ENCODE measurements around the gene NR3C1.

NR3C1 gene

GRCh38 chr5:143262393-143263174 is 140.9 kb downstream of the NR3C1 start:
- Histone ChIP-seq H2AFZ (ENCODE audit: low read length) (no peak overlapping the region), H4K20me1 (ENCODE audit: insufficient read depth, low read length, poor library complexity, severe bottlenecking) (no peaks in the 10 kb centered on the region), H3F3A (ENCODE audit: low read depth) (no peaks in the 10 kb centered on the region), H3K9ac (ENCODE audit: low read depth, low read length, poor library complexity, severe bottlenecking) (no peak overlapping the region), H3K4me2 (ENCODE audit: low read depth, low read length, poor library complexity, severe bottlenecking) (no peak overlapping the region), H3K9me3 (ENCODE audit: insufficient read depth, low read depth, low read length) (0 out of 2 replicates have a peak, but pooled peaks cover 4% of the 10 kb centered on the region), H3K4me3 (ENCODE audit: low read length, poor library complexity, severe bottlenecking) (no peak overlapping the region), H3K79me2 (ENCODE audit: insufficient read depth, low read length) (no peaks in the 10 kb centered on the region), H3K9me2 (replicated peaks; ENCODE audit: low read depth, low read length) (no peaks in the 10 kb centered on the region), H3K27me3 (ENCODE audit: insufficient read depth, low read length, poor library complexity, severe bottlenecking) (no peaks in the 10 kb centered on the region), H3K36me3 (ENCODE audit: insufficient read depth, low read length) (no peaks in the 10 kb centered on the region), H3K4me1 (ENCODE audit: insufficient read depth, low read length, poor library complexity, severe bottlenecking) (no peaks in the 10 kb centered on the region)
- no peak for TF ChIP-seq EZH2phosphoT487 (IDR thresholded peaks at IDR 0.05; ENCODE audit: borderline replicate concordance)
- no peak for TF ChIP-seq CTCF (conservative IDR thresholded peaks at IDR 0.05; ENCODE audit: low read length)

- Histone ChIP-seq H3K9me2 (replicated peaks; ENCODE audit: low read depth, low read length) (no peaks in the 10 kb centered on the region), H2AFZ (ENCODE audit: low read length) (no peak overlapping the region), H3K27me3 (ENCODE audit: insufficient read depth, low read length, poor library complexity, severe bottlenecking) (no peaks in the 10 kb centered on the region), H3K4me3 (ENCODE audit: low read length, poor library complexity, severe bottlenecking) (no peak overlapping the region), H3K4me1 (ENCODE audit: insufficient read depth, low read length, poor library complexity, severe bottlenecking) (no peaks in the 10 kb centered on the region), H3K36me3 (ENCODE audit: insufficient read depth, low read length) (no peaks in the 10 kb centered on the region), H3K4me2 (ENCODE audit: low read depth, low read length, poor library complexity, severe bottlenecking) (no peak overlapping the region), H3K9me3 (ENCODE audit: insufficient read depth, low read depth, low read length) (0 out of 2 replicates have a peak, but pooled peaks cover 4% of the 10 kb centered on the region), H3K9ac (ENCODE audit: low read depth, low read length, poor library complexity, severe bottlenecking) (no peak overlapping the region), H3F3A (ENCODE audit: low read depth) (no peaks in the 10 kb centered on the region), H4K20me1 (ENCODE audit: insufficient read depth, low read length, poor library complexity, severe bottlenecking) (no peaks in the 10 kb centered on the region), H3K79me2 (ENCODE audit: insufficient read depth, low read length) (no peaks in the 10 kb centered on the region)
- TF ChIP-seq CTCF (conservative IDR thresholded peaks at IDR 0.05; ENCODE audit: low read length) (no peak), EZH2phosphoT487 (IDR thresholded peaks at IDR 0.05; ENCODE audit: borderline replicate concordance) (no peak)
Observed at GRCh38 chr5:143261748-143262392, 141.6 kb downstream of the NR3C1 start.

- Histone ChIP-seq H3K9me2 (replicated peaks; ENCODE audit: low read depth, low read length) (no peaks in the 10 kb centered on the region), H2AFZ (ENCODE audit: low read length) (no peak overlapping the region), H3K9ac (ENCODE audit: low read depth, low read length, poor library complexity, severe bottlenecking) (no peak overlapping the region), H3K27me3 (ENCODE audit: insufficient read depth, low read length, poor library complexity, severe bottlenecking) (no peaks in the 10 kb centered on the region), H3K4me3 (ENCODE audit: low read length, poor library complexity, severe bottlenecking) (no peak overlapping the region), H3K9me3 (ENCODE audit: insufficient read depth, low read depth, low read length) (no peaks in the 10 kb centered on the region), H4K20me1 (ENCODE audit: insufficient read depth, low read length, poor library complexity, severe bottlenecking) (no peaks in the 10 kb centered on the region), H3K4me2 (ENCODE audit: low read depth, low read length, poor library complexity, severe bottlenecking) (no peak overlapping the region), H3F3A (ENCODE audit: low read depth) (no peaks in the 10 kb centered on the region), H3K79me2 (ENCODE audit: insufficient read depth, low read length) (no peaks in the 10 kb centered on the region), H3K36me3 (ENCODE audit: insufficient read depth, low read length) (no peaks in the 10 kb centered on the region), H3K4me1 (ENCODE audit: insufficient read depth, low read length, poor library complexity, severe bottlenecking) (no peaks in the 10 kb centered on the region)
- TF ChIP-seq EZH2phosphoT487 (IDR thresholded peaks at IDR 0.05; ENCODE audit: borderline replicate concordance) (no peak), CTCF (conservative IDR thresholded peaks at IDR 0.05; ENCODE audit: low read length) (no peak)
Observed at GRCh38 chr5:143259254-143259605, 144.3 kb downstream of the NR3C1 start.

Measured in Loucy (cell line).